Coronary artery (tissue), 2 donors: ENCODE measurements around the gene POPDC2.

Source experiments
- DNase-seq: peaks from one replicate; pipeline ENCODE4 v3.0.0-alpha.2; 2017; ENCODE audit warnings: low spot score
- H3K27ac ChIP-seq, 2 donors: fragments of 200-600 bp; sonication (generic); one replicate each; pipeline ENCODE4 v1.5.1; 2016 to 2019
- H3K4me3 ChIP-seq: fragments of 200-600 bp; sonication (generic); 2 replicates; pipeline ENCODE4 v1.5.1; 2016; ENCODE audit warnings: mild to moderate bottlenecking, moderate library complexity
- CTCF ChIP-seq: fragments of 200-600 bp; sonication (generic); IDR thresholded peaks from one replicate; pipeline ENCODE4 v1.5.1; 2019; ENCODE audit warnings: antibody characterized with exemption

Gene POPDC2

GRCh38 chr3:119658994-119659393 lies 1.4 kb downstream of the POPDC2 start:
- Histone ChIP-seq H3K4me3 (peak overlapping the region; percentile 18), H3K27ac (no peak overlapping the region)
- TF ChIP-seq CTCF = no peak
- no peak for DNase-seq

GRCh38 chr3:119657887-119658702 lies 2.3 kb downstream of the POPDC2 start:
- TF ChIP-seq CTCF = no peak
- no peak overlapping the region for H3K27ac ChIP-seq
- H3K4me3 ChIP-seq = no peak overlapping the region
- no peak for DNase-seq

GRCh38 chr3:119653876-119654275 lies 6.5 kb downstream of the POPDC2 start:
- Histone ChIP-seq H3K4me3 (no peak overlapping the region), H3K27ac (no peak overlapping the region)
- no peak for DNase-seq
- TF ChIP-seq CTCF = no peak

- no peak for DNase-seq
- H3K27ac ChIP-seq = peak overlapping the region in 1 of 2 donors; percentile 27
- no peak for TF ChIP-seq CTCF
- no peak overlapping the region for H3K4me3 ChIP-seq
These were observed 7.9 kb downstream of the POPDC2 start for GRCh38 chr3:119652306-119653033.

- Histone ChIP-seq H3K4me3 (no peak overlapping the region), H3K27ac (no peak overlapping the region)
- DNase-seq = no peak
- no peak for TF ChIP-seq CTCF
These were observed 10.6 kb downstream of the POPDC2 start for GRCh38 chr3:119649761-119650160.

GRCh38 chr3:119647843-119648575 lies 12.4 kb downstream of the POPDC2 start:
- DNase-seq = no peak
- H3K4me3 ChIP-seq = peak overlapping the region; percentile 9
- TF ChIP-seq CTCF = no peak
- peak overlapping the region; percentile 68 to 80 for H3K27ac ChIP-seq
